Measurements from ENCODE around the gene MAGI1.

The MAGI1 gene

GRCh38 chr3:65963787-65964677, 74.7 kb downstream of the MAGI1 start:
- H2AFZ ChIP-seq (ENCODE audit: low read depth) = no peak overlapping the region
- no peak for TF ChIP-seq CTCF (conservative IDR thresholded peaks at IDR 0.05; ENCODE audit: low read depth, low read length)
- H3K27ac ChIP-seq = no peak overlapping the region
- no peaks in the 10 kb centered on the region for H3K36me3 ChIP-seq (ENCODE audit: insufficient read depth)
- H3K9ac ChIP-seq = no peak overlapping the region
- no peaks in the 10 kb centered on the region for H3K79me2 ChIP-seq (ENCODE audit: insufficient read depth, low read depth)
- no peaks in the 10 kb centered on the region for H4K20me1 ChIP-seq (ENCODE audit: insufficient read depth)
- no peaks in the 10 kb centered on the region for H3K4me1 ChIP-seq (ENCODE audit: low read depth, poor library complexity, severe bottlenecking)
- no peaks in the 10 kb centered on the region for H3K27me3 ChIP-seq (ENCODE audit: insufficient read depth, low read depth)
- H3K4me2 ChIP-seq = no peak overlapping the region
- H3K4me3 ChIP-seq (IDR thresholded peaks at IDR 0.05; ENCODE audit: insufficient read depth, low read depth, low read length) = no peak overlapping the region

GRCh38 chr3:65961733-65962132, 77.0 kb downstream of the MAGI1 start:
- H3K9ac ChIP-seq = no peak overlapping the region
- no peak for TF ChIP-seq CTCF (conservative IDR thresholded peaks at IDR 0.05; ENCODE audit: low read depth, low read length)
- H3K4me2 ChIP-seq = no peak overlapping the region
- no peak overlapping the region for H2AFZ ChIP-seq (ENCODE audit: low read depth)
- H3K4me3 ChIP-seq (IDR thresholded peaks at IDR 0.05; ENCODE audit: insufficient read depth, low read depth, low read length) = no peak overlapping the region
- no peaks in the 10 kb centered on the region for H4K20me1 ChIP-seq (ENCODE audit: insufficient read depth)
- H3K27me3 ChIP-seq (ENCODE audit: insufficient read depth, low read depth) = no peaks in the 10 kb centered on the region
- no peaks in the 10 kb centered on the region for H3K4me1 ChIP-seq (ENCODE audit: low read depth, poor library complexity, severe bottlenecking)
- no peaks in the 10 kb centered on the region for H3K79me2 ChIP-seq (ENCODE audit: insufficient read depth, low read depth)
- H3K36me3 ChIP-seq (ENCODE audit: insufficient read depth) = no peaks in the 10 kb centered on the region
- no peak overlapping the region for H3K27ac ChIP-seq

GRCh38 chr3:65961128-65961527, 77.6 kb downstream of the MAGI1 start:
- Histone ChIP-seq H4K20me1 (ENCODE audit: insufficient read depth) (no peaks in the 10 kb centered on the region), H3K4me3 (IDR thresholded peaks at IDR 0.05; ENCODE audit: insufficient read depth, low read depth, low read length) (no peak overlapping the region), H3K79me2 (ENCODE audit: insufficient read depth, low read depth) (no peaks in the 10 kb centered on the region), H3K9ac (no peak overlapping the region), H3K27ac (no peak overlapping the region), H3K36me3 (ENCODE audit: insufficient read depth) (no peaks in the 10 kb centered on the region), H3K4me1 (ENCODE audit: low read depth, poor library complexity, severe bottlenecking) (no peaks in the 10 kb centered on the region), H3K4me2 (no peak overlapping the region), H2AFZ (ENCODE audit: low read depth) (no peak overlapping the region), H3K27me3 (ENCODE audit: insufficient read depth, low read depth) (no peaks in the 10 kb centered on the region)
- no peak for TF ChIP-seq CTCF (conservative IDR thresholded peaks at IDR 0.05; ENCODE audit: low read depth, low read length)

GRCh38 chr3:65960087-65960486, 78.6 kb downstream of the MAGI1 start:
- Histone ChIP-seq H3K36me3 (ENCODE audit: insufficient read depth) (no peaks in the 10 kb centered on the region), H3K4me2 (no peak overlapping the region), H3K27ac (no peak overlapping the region), H3K4me3 (IDR thresholded peaks at IDR 0.05; ENCODE audit: insufficient read depth, low read depth, low read length) (no peak overlapping the region), H3K79me2 (ENCODE audit: insufficient read depth, low read depth) (no peaks in the 10 kb centered on the region), H3K4me1 (ENCODE audit: low read depth, poor library complexity, severe bottlenecking) (no peaks in the 10 kb centered on the region), H2AFZ (ENCODE audit: low read depth) (no peak overlapping the region), H3K9ac (no peak overlapping the region), H3K27me3 (ENCODE audit: insufficient read depth, low read depth) (no peaks in the 10 kb centered on the region), H4K20me1 (ENCODE audit: insufficient read depth) (no peaks in the 10 kb centered on the region)
- no peak for TF ChIP-seq CTCF (conservative IDR thresholded peaks at IDR 0.05; ENCODE audit: low read depth, low read length)
